ENCODE results near the gene CLCN3.
"Not testable (repeated sequence)": the region's sequence is repeated elsewhere in the genome, so short reads cannot be mapped to it uniquely, and the experiment has no call there.

CLCN3 gene

GRCh38 chr4:169720529-169720928 is 100.2 kb downstream of the CLCN3 start:
- no peak for DNase-seq

GRCh38 chr4:169723207-169723965 is 103.0 kb downstream of the CLCN3 start:
- no peak for DNase-seq

GRCh38 chr4:169724260-169724659 is 103.9 kb downstream of the CLCN3 start:
- no peak for DNase-seq

- DNase-seq: no peak
These were observed 107.2 kb downstream of the CLCN3 start for GRCh38 chr4:169727616-169728015.

GRCh38 chr4:169730564-169730963 is 110.2 kb downstream of the CLCN3 start:
- DNase-seq: no peak

GRCh38 chr4:169738604-169739003 is 118.2 kb downstream of the CLCN3 start:
- not testable (repeated sequence) for DNase-seq

- DNase-seq: no peak
These were observed 121.2 kb downstream of the CLCN3 start for GRCh38 chr4:169741569-169741968.

GRCh38 chr4:169744601-169745000 is 124.2 kb downstream of the CLCN3 start:
- DNase-seq: no peak

GRCh38 chr4:169745291-169745690 is 124.9 kb downstream of the CLCN3 start:
- DNase-seq: no peak

- peak; percentile 4 for DNase-seq
These were observed 136.7 kb downstream of the CLCN3 start for GRCh38 chr4:169756971-169757574.

- DNase-seq: peak; percentile 95
These were observed 137.3 kb downstream of the CLCN3 start, which contains the start of gene HPF1 for GRCh38 chr4:169757575-169758184. HPF1 (minus strand) TSS chr4:169757944; CDS start chr4:169757877, 67 bp downstream.

GRCh38 chr4:169758401-169758962 is 138.1 kb downstream of the CLCN3 start:
- DNase-seq: peak; percentile 1

GRCh38 chr4:169761846-169762245 is 141.5 kb downstream of the CLCN3 start:
- no peak for DNase-seq

- no peak for DNase-seq
These were observed 145.5 kb downstream of the CLCN3 start for GRCh38 chr4:169765835-169766234.

GRCh38 chr4:169766741-169767140 is 146.4 kb downstream of the CLCN3 start:
- no peak for DNase-seq

GRCh38 chr4:169768385-169768784 is 148.0 kb downstream of the CLCN3 start:
- DNase-seq: no peak

- no peak for DNase-seq
These were observed 150.0 kb downstream of the CLCN3 start for GRCh38 chr4:169770416-169770815.

GRCh38 chr4:169771556-169772080 is 151.2 kb downstream of the CLCN3 start:
- not testable (repeated sequence) for DNase-seq
